Activated CD4-positive, CD25-positive, alpha-beta regulatory T cell treated with anti-CD3 and anti-CD28 coated beads, Interleukin-2, amount 50 U/mL, for 24 hours (primary cell): Measurements from ENCODE around the gene FAM209A.
"Not testable (repeated sequence)": the region's sequence is repeated elsewhere in the genome, so short reads cannot be mapped to it uniquely, and the experiment has no call there.

Experiments
- ATAC-seq, 2 donors: fragments of 150-1000 bp; cut with Tn5 transposase; one replicate each; pipeline ENCODE4 v1.10.0; 2021; ENCODE audit warnings: mild to moderate bottlenecking in 1 of 2, moderate library complexity in 1 of 2

FAM209A gene

GRCh38 chr20:56542489-56543030, 18.0 kb downstream of the FAM209A start:
- no peak for ATAC-seq

GRCh38 chr20:56551571-56551970, 27.0 kb downstream of the FAM209A start:
- ATAC-seq, result no peak

- ATAC-seq, result no peak
These were observed 28.5 kb downstream of the FAM209A start for GRCh38 chr20:56552911-56553629.

- peak; percentile 63 to 66 for ATAC-seq
These were observed 30.3 kb downstream of the FAM209A start for GRCh38 chr20:56554869-56555268.

- ATAC-seq, result no peak
These were observed 34.4 kb downstream of the FAM209A start for GRCh38 chr20:56558968-56559367.

- ATAC-seq, result not testable (repeated sequence)
These were observed 40.0 kb downstream of the FAM209A start for GRCh38 chr20:56564526-56564925.

- ATAC-seq, result no peak
These were observed 41.0 kb downstream of the FAM209A start for GRCh38 chr20:56565511-56565910.

GRCh38 chr20:56566621-56567020, 42.1 kb downstream of the FAM209A start:
- ATAC-seq, result no peak

- ATAC-seq, result no peak
These were observed 46.3 kb downstream of the FAM209A start for GRCh38 chr20:56570832-56571231.

GRCh38 chr20:56572172-56572571, 47.6 kb downstream of the FAM209A start:
- no peak for ATAC-seq

GRCh38 chr20:56573986-56574385, 49.4 kb downstream of the FAM209A start:
- no peak for ATAC-seq

GRCh38 chr20:56574531-56575142, 50.1 kb downstream of the FAM209A start:
- ATAC-seq, result no peak

GRCh38 chr20:56575157-56575556, 50.6 kb downstream of the FAM209A start:
- ATAC-seq, result no peak
